Subcutaneous adipose tissue (tissue), 4 donors: ENCODE measurements around the gene PACS2. TPM values are rescaled to one million over a fixed set of nuclear protein-coding genes. Genes with fewer than 3 reads are reported as not detected.

ENCODE experiments used
- CTCF ChIP-seq: fragments of 450-650 bp; IDR thresholded peaks from one replicate; pipeline ENCODE4 v1.5.1; 2016; ENCODE audit warnings: low read depth, mild to moderate bottlenecking, control low read depth, antibody characterized with exemption, moderate library complexity
- total RNA-seq, 4 donors: library from RNA; depleted of rRNA; stranded (reverse); fragments of >200 nt; gene quantifications; one replicate each; pipeline ENCODE4 v1.1.0, GENCODE V29; 2016

The PACS2 gene
- total RNA-seq, 4 donors from 2014 or later, result 37.2 to 124 (median 57.8) TPM

GRCh38 chr14:105273062-105273461, 41.5 kb upstream of the PACS2 start:
- TF ChIP-seq CTCF, result no peak

- no peak for TF ChIP-seq CTCF
These were observed 39.9 kb upstream of the PACS2 start for GRCh38 chr14:105274637-105275036.

GRCh38 chr14:105275267-105275946, 39.1 kb upstream of the PACS2 start:
- TF ChIP-seq CTCF, result no peak

- TF ChIP-seq CTCF, result no peak
These were observed 34.7 kb upstream of the PACS2 start for GRCh38 chr14:105279642-105280361.

GRCh38 chr14:105280525-105280924, 34.0 kb upstream of the PACS2 start:
- TF ChIP-seq CTCF, result no peak

- TF ChIP-seq CTCF, result no peak
These were observed 33.0 kb upstream of the PACS2 start for GRCh38 chr14:105281371-105282097.
